ENCODE measurements around the gene GPR15. TPM values are rescaled to one million over a fixed set of nuclear protein-coding genes. Genes with fewer than 3 reads are reported as not detected.
A peak's percentile ranks its signal among the peaks of the same experiment; 100 is the strongest.

The GPR15 gene
- total RNA-seq, 2 experiments from 2014 or later, result 2.8 to 3.0 TPM

GRCh38 chr3:98551754-98552153 lies 20.0 kb downstream of the GPR15 start:
- no peaks in the 10 kb centered on the region for H3K9me3 Mint-ChIP-seq
- no peak overlapping the region for H3K4me3 Mint-ChIP-seq
- ChIA-PET CTCF (interaction anchor here (1.0 to 1.6 kb wide), 2 partner anchors 11 to 15 kb away, joined by 3 to 4 read pairs; no protein-coding TSS in a partner anchor), POLR2A (interaction anchor here (1.3 kb wide), 1 partner anchor 15 kb away, joined by 3 read pairs; no protein-coding TSS in a partner anchor)
- H3K27me3 Mint-ChIP-seq, result no peaks in the 10 kb centered on the region
- peaks cover 10% of the 10 kb centered on the region for H3K36me3 Mint-ChIP-seq
- H3K27ac Mint-ChIP-seq, result peak overlapping the region; percentile 87
- H3K4me1 Mint-ChIP-seq (ENCODE audit: low read depth), result peaks cover 65% of the 10 kb centered on the region
- intact Hi-C loops (cut with micrococcal nuclease), result no loop called here
- DNase-seq, result no peak

GRCh38 chr3:98552232-98553020 lies 20.6 kb downstream of the GPR15 start:
- no peaks in the 10 kb centered on the region for H3K27me3 Mint-ChIP-seq
- DNase-seq, result no peak
- H3K4me3 Mint-ChIP-seq, result peak overlapping the region; percentile 54
- ChIA-PET CTCF (interaction anchor here (1.6 kb wide), 1 partner anchor 16 kb away, joined by 4 read pairs; no protein-coding TSS in a partner anchor), POLR2A (interaction anchor here (0.7 to 2.0 kb wide), 3 partner anchors 11 to 30 kb away, joined by 3 to 6 read pairs (median 3); partner anchors contain the start of gene CLDND1)
- peaks cover 72% of the 10 kb centered on the region for H3K4me1 Mint-ChIP-seq (ENCODE audit: low read depth)
- peaks cover 10% of the 10 kb centered on the region for H3K36me3 Mint-ChIP-seq
- intact Hi-C loops (cut with micrococcal nuclease), result no loop called here
- H3K9me3 Mint-ChIP-seq, result no peaks in the 10 kb centered on the region
- peak overlapping the region; percentile 87 for H3K27ac Mint-ChIP-seq

- H3K4me1 Mint-ChIP-seq (ENCODE audit: low read depth), result peaks cover 78% of the 10 kb centered on the region
- H3K9me3 Mint-ChIP-seq, result no peaks in the 10 kb centered on the region
- H3K4me3 Mint-ChIP-seq, result peak overlapping the region; percentile 54
- ChIA-PET POLR2A (interaction anchor here (0.9 to 2.5 kb wide), 5 partner anchors 10 to 30 kb away, joined by 3 to 12 read pairs (median 4); partner anchors contain the start of gene CLDND1), CTCF (interaction anchor here (1.5 kb wide), 1 partner anchor 16 kb away, joined by 5 read pairs; no protein-coding TSS in a partner anchor)
- intact Hi-C loops (cut with micrococcal nuclease), result no loop called here
- H3K36me3 Mint-ChIP-seq, result peaks cover 10% of the 10 kb centered on the region
- H3K27me3 Mint-ChIP-seq, result no peaks in the 10 kb centered on the region
- H3K27ac Mint-ChIP-seq, result peak overlapping the region; percentile 87
- DNase-seq, result no peak
Observed at GRCh38 chr3:98553021-98553563, 21.3 kb downstream of the GPR15 start.

- no peaks in the 10 kb centered on the region for H3K9me3 Mint-ChIP-seq
- peak overlapping the region; percentile 62 for H3K4me3 Mint-ChIP-seq
- no peaks in the 10 kb centered on the region for H3K27me3 Mint-ChIP-seq
- ChIA-PET CTCF (interaction anchor here (1.5 kb wide), 1 partner anchor 17 kb away, joined by 5 read pairs; no protein-coding TSS in a partner anchor), POLR2A (interaction anchor here (0.9 to 2.5 kb wide), 4 partner anchors 9 to 31 kb away, joined by 4 to 12 read pairs (median 5); partner anchors contain the start of gene CLDND1)
- peaks cover 10% of the 10 kb centered on the region for H3K36me3 Mint-ChIP-seq
- peak overlapping the region; percentile 91 for H3K27ac Mint-ChIP-seq
- peaks cover 79% of the 10 kb centered on the region for H3K4me1 Mint-ChIP-seq (ENCODE audit: low read depth)
- intact Hi-C loops (cut with micrococcal nuclease), result no loop called here
- no peak for DNase-seq
Observed at GRCh38 chr3:98553753-98554152, 22.0 kb downstream of the GPR15 start.

- Mint-ChIP-seq H3K27me3 (no peaks in the 10 kb centered on the region), H3K36me3 (peaks cover 12% of the 10 kb centered on the region), H3K27ac (peak overlapping the region; percentile 98), H3K9me3 (peaks cover 4% of the 10 kb centered on the region), H3K4me1 (ENCODE audit: low read depth) (peaks cover 86% of the 10 kb centered on the region), H3K4me3 (peak overlapping the region; percentile 74)
- CTCF ChIA-PET, result interaction anchor here (0.6 to 1.9 kb wide), 6 partner anchors 9 to 36 kb away, joined by 3 to 10 read pairs (median 3); partner anchors contain the start of gene CLDND1
- DNase-seq, result no peak
- intact Hi-C loops (cut with micrococcal nuclease), result no loop called here
- POLR2A ChIA-PET, result interaction anchor here (0.7 to 4.5 kb wide), 5 partner anchors 9 to 32 kb away, joined by 5 to 39 read pairs (median 26); partner anchors contain the start of gene CLDND1
Observed at GRCh38 chr3:98554580-98554979, 22.8 kb downstream of the GPR15 start.

- CTCF ChIA-PET, result interaction anchor here (0.6 to 1.9 kb wide), 8 partner anchors 9 to 36 kb away, joined by 3 to 10 read pairs (median 3); partner anchors contain the start of gene CLDND1
- peak overlapping the region; percentile 98 for H3K27ac Mint-ChIP-seq
Observed at GRCh38 chr3:98555025-98555379, 23.2 kb downstream of the GPR15 start.

GRCh38 chr3:98556164-98557130 lies 24.7 kb downstream of the GPR15 start:
- Mint-ChIP-seq H3K4me3 (peak overlapping the region; percentile 74), H3K27ac (peak overlapping the region; percentile 98), H3K36me3 (peaks cover 16% of the 10 kb centered on the region), H3K4me1 (ENCODE audit: low read depth) (peaks cover 80% of the 10 kb centered on the region), H3K27me3 (peaks cover 3% of the 10 kb centered on the region), H3K9me3 (peaks cover 8% of the 10 kb centered on the region)
- CTCF ChIA-PET, result interaction anchor here (0.7 to 3.1 kb wide), 10 partner anchors 9 to 1274 kb away, joined by 3 to 18 read pairs (median 4); partner anchors contain the start of gene CLDND1
- DNase-seq, result peak; percentile 88
- POLR2A ChIA-PET, result interaction anchor here (1.0 to 4.5 kb wide), 12 partner anchors 9 to 36 kb away, joined by 3 to 39 read pairs (median 7); partner anchors contain the start of gene CLDND1
- intact Hi-C loops (cut with micrococcal nuclease), result loop anchor here (1.0 to 5.0 kb wide), 11 partner anchors 9 to 1263 kb away; partner anchors contain the start of genes CLDND1, CPOX and GABRR3

More at GRCh38 chr3:98555025-98555379, 23.2 kb downstream of the GPR15 start:
- Mint-ChIP-seq H3K36me3 (peaks cover 14% of the 10 kb centered on the region), H3K9me3 (peaks cover 8% of the 10 kb centered on the region), H3K4me1 (ENCODE audit: low read depth) (peaks cover 81% of the 10 kb centered on the region), H3K4me3 (peak overlapping the region; percentile 74), H3K27me3 (no peaks in the 10 kb centered on the region)
- POLR2A ChIA-PET, result interaction anchor here (0.7 to 4.5 kb wide), 5 partner anchors 9 to 33 kb away, joined by 5 to 39 read pairs (median 26); partner anchors contain the start of gene CLDND1
- DNase-seq, result no peak
- intact Hi-C loops (cut with micrococcal nuclease), result loop anchor here (5.0 kb wide), 3 partner anchors 518 to 738 kb away; partner anchors contain the start of gene GABRR3

- peak; percentile 78 for DNase-seq
- peaks cover 78% of the 10 kb centered on the region for H3K4me1 Mint-ChIP-seq (ENCODE audit: low read depth)
- H3K27me3 Mint-ChIP-seq, result peaks cover 3% of the 10 kb centered on the region
- peak overlapping the region; percentile 98 for H3K27ac Mint-ChIP-seq
- ChIA-PET CTCF (interaction anchor here (0.6 to 3.1 kb wide), 7 partner anchors 11 to 1273 kb away, joined by 3 to 18 read pairs (median 4); partner anchors contain the start of gene CPOX), POLR2A (interaction anchor here (0.7 to 4.5 kb wide), 12 partner anchors 8 to 37 kb away, joined by 3 to 39 read pairs (median 6); partner anchors contain the start of gene CLDND1)
- H3K36me3 Mint-ChIP-seq, result peaks cover 16% of the 10 kb centered on the region
- H3K4me3 Mint-ChIP-seq, result peak overlapping the region; percentile 74
- intact Hi-C loops (cut with micrococcal nuclease), result loop anchor here (1.0 to 5.0 kb wide), 5 partner anchors 8 to 740 kb away; partner anchors contain the start of gene GABRR3
- H3K9me3 Mint-ChIP-seq, result peaks cover 8% of the 10 kb centered on the region
Observed at GRCh38 chr3:98557324-98558010, 25.7 kb downstream of the GPR15 start.

GRCh38 chr3:98558100-98558827 lies 26.5 kb downstream of the GPR15 start:
- H3K4me1 Mint-ChIP-seq (ENCODE audit: low read depth), result peaks cover 77% of the 10 kb centered on the region
- H3K4me3 Mint-ChIP-seq, result peak overlapping the region; percentile 13
- POLR2A ChIA-PET, result interaction anchor here (0.6 to 4.5 kb wide), 5 partner anchors 12 to 36 kb away, joined by 3 to 39 read pairs (median 7); partner anchors contain the start of gene CLDND1

More at GRCh38 chr3:98558100-98558827, 26.5 kb downstream of the GPR15 start:
- intact Hi-C loops (cut with micrococcal nuclease), result loop anchor here (5.0 kb wide), 3 partner anchors 521 to 741 kb away; partner anchors contain the start of gene GABRR3
- no peak for DNase-seq
- Mint-ChIP-seq H3K9me3 (peaks cover 8% of the 10 kb centered on the region), H3K27ac (peak overlapping the region; percentile 98), H3K27me3 (peaks cover 3% of the 10 kb centered on the region), H3K36me3 (peaks cover 13% of the 10 kb centered on the region)
- CTCF ChIA-PET, result interaction anchor here (0.6 to 3.1 kb wide), 7 partner anchors 12 to 44 kb away, joined by 3 to 18 read pairs (median 4); partner anchors contain the start of gene CPOX
